ENCODE measurements around the gene HPN. TPM values are rescaled to one million over a fixed set of nuclear protein-coding genes. Genes with fewer than 3 reads are reported as not detected.

Gene HPN
- total and polyA plus RNA-seq, 2 of the 13 experiments (the other 11 are each of a cell fraction or from before 2014, with no cell fraction given), result 46.7 to 261 TPM

DNA sequence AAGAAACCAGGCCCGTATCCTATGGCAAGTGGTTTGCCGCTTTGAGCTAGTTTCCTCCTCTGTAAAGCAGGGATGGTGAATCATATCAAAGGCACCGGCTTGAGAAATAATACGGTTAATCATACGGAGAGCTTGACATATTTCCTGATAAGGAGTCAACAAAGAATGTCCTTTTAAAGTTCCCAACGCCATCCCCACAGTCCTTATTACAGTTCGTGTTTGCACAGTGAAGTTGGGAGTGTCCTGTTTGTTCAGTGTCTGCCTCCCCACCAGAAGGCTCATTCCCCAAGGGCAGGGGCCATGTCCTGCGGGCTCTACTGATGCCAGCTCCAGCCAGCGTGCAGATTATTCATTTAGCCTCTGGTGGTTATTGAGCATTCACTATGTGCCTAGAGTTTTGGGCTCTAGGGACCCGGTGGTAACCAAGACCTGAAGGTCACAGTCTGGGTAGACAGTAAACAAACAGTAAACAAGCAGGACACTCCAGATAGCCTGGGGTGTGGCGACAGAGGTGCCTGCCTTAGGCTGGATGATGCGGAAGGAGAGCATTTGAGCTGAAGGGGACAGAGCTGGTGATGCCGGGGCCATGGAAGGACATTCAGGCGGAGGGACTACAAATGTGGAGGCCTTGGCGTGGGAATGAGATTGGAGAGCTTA is 35.1 kb upstream of the HPN start (continued):
- TF ChIP-seq PAXIP1 (CRISPR knock-in tag; conservative IDR thresholded peaks at IDR 0.05), result peak; percentile 88
- TF ChIP-seq MZF1 (CRISPR knock-in tag; IDR thresholded peaks at IDR 0.05; ENCODE audit: borderline replicate concordance), result peak; percentile 78; the same call in 1 of the 2 replicates
- peak; percentile 49; the same call in 1 of the 2 replicates for TF ChIP-seq SP4 (CRISPR knock-in tag; IDR thresholded peaks at IDR 0.05)
- TF ChIP-seq MTA1 (CRISPR knock-in tag; IDR thresholded peaks at IDR 0.05; ENCODE audit: borderline replicate concordance), result peak; percentile 87
- no peak for TF ChIP-seq PCBP1 (IDR thresholded peaks at IDR 0.05; ENCODE audit: borderline replicate concordance, low read depth, low read length)
- peak; percentile 38; the same call in 1 of the 2 replicates for TF ChIP-seq YEATS4 (CRISPR knock-in tag; IDR thresholded peaks at IDR 0.05; ENCODE audit: borderline replicate concordance)
- TF ChIP-seq PPARG (CRISPR knock-in tag; conservative IDR thresholded peaks at IDR 0.05), result peak; percentile 75
- no peak for TF ChIP-seq HNRNPLL (IDR thresholded peaks at IDR 0.05; ENCODE audit: low read depth, low read length, poor library complexity, severe bottlenecking)
- TF ChIP-seq SP5 (CRISPR knock-in tag; IDR thresholded peaks at IDR 0.05; ENCODE audit: borderline replicate concordance, low read depth), result peak; percentile 98
- TF ChIP-seq CEBPG (CRISPR knock-in tag; IDR thresholded peaks at IDR 0.05), result peak; percentile 75
- TF ChIP-seq ZNF160 (CRISPR knock-in tag; IDR thresholded peaks at IDR 0.05), result no peak
- TF ChIP-seq KAT8 (CRISPR knock-in tag; IDR thresholded peaks at IDR 0.05), result peak; percentile 61
- TF ChIP-seq NFYB (CRISPR knock-in tag; IDR thresholded peaks at IDR 0.05), result no peak
- peak; percentile 92 for TF ChIP-seq RXRB (CRISPR knock-in tag; IDR thresholded peaks at IDR 0.05; ENCODE audit: borderline replicate concordance)
- TF ChIP-seq, protein P1, sequence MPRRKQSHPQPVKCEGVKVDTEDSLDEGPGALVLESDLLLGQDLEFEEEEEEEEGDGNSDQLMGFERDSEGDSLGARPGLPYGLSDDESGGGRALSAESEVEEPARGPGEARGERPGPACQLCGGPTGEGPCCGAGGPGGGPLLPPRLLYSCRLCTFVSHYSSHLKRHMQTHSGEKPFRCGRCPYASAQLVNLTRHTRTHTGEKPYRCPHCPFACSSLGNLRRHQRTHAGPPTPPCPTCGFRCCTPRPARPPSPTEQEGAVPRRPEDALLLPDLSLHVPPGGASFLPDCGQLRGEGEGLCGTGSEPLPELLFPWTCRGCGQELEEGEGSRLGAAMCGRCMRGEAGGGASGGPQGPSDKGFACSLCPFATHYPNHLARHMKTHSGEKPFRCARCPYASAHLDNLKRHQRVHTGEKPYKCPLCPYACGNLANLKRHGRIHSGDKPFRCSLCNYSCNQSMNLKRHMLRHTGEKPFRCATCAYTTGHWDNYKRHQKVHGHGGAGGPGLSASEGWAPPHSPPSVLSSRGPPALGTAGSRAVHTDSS (CRISPR knock-in tag; conservative IDR thresholded peaks at IDR 0.05), result no peak
- TF ChIP-seq ZGPAT (CRISPR knock-in tag; IDR thresholded peaks at IDR 0.05), result peak; percentile 90
- TF ChIP-seq RBFOX2 (IDR thresholded peaks at IDR 0.05; ENCODE audit: low read depth, low read length), result no peak
- TF ChIP-seq PRDM15 (CRISPR knock-in tag; IDR thresholded peaks at IDR 0.05), result peak; percentile 40; the same call in 1 of the 2 replicates
- 0 out of 2 replicates have a peak, but pooled peaks have one; percentile 5 for TF ChIP-seq ZNF563 (CRISPR knock-in tag; IDR thresholded peaks at IDR 0.05)
- TF ChIP-seq PITX1 (CRISPR knock-in tag; IDR thresholded peaks at IDR 0.05), result peak; percentile 86
